Thoracic aorta (tissue), 2 donors: ENCODE results near the gene ABLIM1. TPM values are rescaled to one million over a fixed set of nuclear protein-coding genes. Genes with fewer than 3 reads are reported as not detected.

ENCODE experiments used
- ATAC-seq: fragments of 150-250 bp; one replicate; pipeline ENCODE4 v1.8.0; 2017; ENCODE audit warnings: low read depth; ENCODE audit not compliant: insufficient number of reproducible peaks, low FRiP score
- DNase-seq: peaks from one replicate; pipeline ENCODE4 v3.0.0-alpha.2; 2020; ENCODE audit warnings: low spot score
- H3K27ac ChIP-seq, 2 donors: fragments of 200-600 bp; sonication (generic); 1 replicate in 1 of 2; 2 replicates in 1 of 2; pipeline ENCODE4 v1.5.1; 2016; ENCODE audit warnings: mild to moderate bottlenecking in 2 of 2, moderate library complexity in 2 of 2
- H3K27me3 ChIP-seq: fragments of 200-600 bp; sonication (generic); replicated peaks from 2 replicates; pipeline ENCODE4 v1.6.0; 2016; ENCODE audit warnings: mild to moderate bottlenecking; ENCODE audit not compliant: insufficient read depth
- H3K36me3 ChIP-seq: fragments of 200-600 bp; sonication (generic); one replicate; pipeline ENCODE4 v1.5.1; 2016
- H3K4me1 ChIP-seq, 2 donors: fragments of 200-600 bp; sonication (generic); 1 replicate in 1 of 2; 2 replicates in 1 of 2; pipeline versions ENCODE4 v1.5.1 to v1.6.0; 2016; ENCODE audit warnings: low read depth in 2 of 2, mild to moderate bottlenecking in 1 of 2; ENCODE audit not compliant: control insufficient read depth in 1 of 2
- H3K4me3 ChIP-seq: fragments of 200-600 bp; sonication (generic); 2 replicates; pipeline ENCODE4 v1.5.1; 2016; ENCODE audit warnings: mild to moderate bottlenecking
- H3K9me3 ChIP-seq: fragments of 200-600 bp; sonication (generic); 2 replicates; pipeline ENCODE4 v1.5.1; 2016
- CTCF ChIP-seq: fragments of 200-600 bp; sonication (generic); IDR thresholded peaks from one replicate; pipeline ENCODE4 v1.5.1; 2019; ENCODE audit warnings: antibody characterized with exemption
- total RNA-seq, 2 donors: library from RNA; depleted of rRNA; stranded (reverse); fragments of >200 nt; gene quantifications; one replicate each; pipeline versions ENCODE4 v1.1.0 to v1.2.3, GENCODE V29; 2016

ABLIM1 gene
- total RNA-seq, 2 donors from 2014 or later: 47.5 to 111 TPM

DNA sequence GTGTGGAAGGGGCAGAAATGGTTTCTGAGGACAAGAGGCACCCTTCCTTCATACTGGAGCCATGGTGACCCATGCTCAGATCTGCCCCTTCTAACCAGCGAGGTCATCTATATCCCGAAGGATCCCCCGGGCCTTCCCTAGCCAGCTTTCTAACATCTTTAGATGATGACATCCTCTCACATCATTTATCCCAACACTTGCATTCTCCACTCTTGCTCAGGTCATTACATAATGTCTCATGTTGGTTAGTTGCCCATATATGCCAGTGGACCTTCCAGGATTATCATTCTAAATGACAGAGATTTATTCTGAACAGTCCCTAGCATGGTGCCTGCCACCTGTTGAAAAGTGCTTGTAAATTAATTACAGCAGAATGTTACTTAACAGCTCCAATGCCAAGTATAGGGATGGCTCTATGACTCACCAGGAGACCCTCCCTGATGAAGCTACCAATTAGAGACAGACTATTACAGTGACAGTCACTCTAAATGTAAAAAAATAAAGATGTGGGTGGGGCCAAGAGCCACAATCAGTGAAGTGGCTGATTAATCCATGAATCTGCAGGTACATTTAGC, 22.6 kb upstream of the ABLIM1 start:
- Histone ChIP-seq H3K4me3 (no peak overlapping the region), H3K27ac (no peak overlapping the region), H3K4me1 (peaks cover 9 to 36% of the 10 kb centered on the region in 2 donors), H3K9me3 (no peaks in the 10 kb centered on the region), H3K27me3 (no peaks in the 10 kb centered on the region), H3K36me3 (no peaks in the 10 kb centered on the region)
- DNase-seq: no peak
- TF ChIP-seq CTCF: no peak
- ATAC-seq: no peak

- TF ChIP-seq CTCF: no peak
- H3K27me3 ChIP-seq: no peaks in the 10 kb centered on the region
- no peak overlapping the region for H3K4me3 ChIP-seq
- DNase-seq: no peak
- H3K9me3 ChIP-seq: no peaks in the 10 kb centered on the region
- H3K27ac ChIP-seq: no peak overlapping the region
- no peak for ATAC-seq
- peaks cover 3 to 25% of the 10 kb centered on the region in 2 donors for H3K4me1 ChIP-seq
- no peaks in the 10 kb centered on the region for H3K36me3 ChIP-seq
Measured at GRCh38 chr10:114679552-114679951, 21.5 kb upstream of the ABLIM1 start.

GRCh38 chr10:114678820-114679219, 20.7 kb upstream of the ABLIM1 start:
- ATAC-seq (no peak), DNase-seq (no peak)
- H3K27me3 ChIP-seq: no peaks in the 10 kb centered on the region
- H3K9me3 ChIP-seq: no peaks in the 10 kb centered on the region
- H3K27ac ChIP-seq: no peak overlapping the region
- H3K36me3 ChIP-seq: no peaks in the 10 kb centered on the region
- H3K4me1 ChIP-seq: peaks cover 3 to 18% of the 10 kb centered on the region in 2 donors
- TF ChIP-seq CTCF: no peak
- H3K4me3 ChIP-seq: no peak overlapping the region

DNA sequence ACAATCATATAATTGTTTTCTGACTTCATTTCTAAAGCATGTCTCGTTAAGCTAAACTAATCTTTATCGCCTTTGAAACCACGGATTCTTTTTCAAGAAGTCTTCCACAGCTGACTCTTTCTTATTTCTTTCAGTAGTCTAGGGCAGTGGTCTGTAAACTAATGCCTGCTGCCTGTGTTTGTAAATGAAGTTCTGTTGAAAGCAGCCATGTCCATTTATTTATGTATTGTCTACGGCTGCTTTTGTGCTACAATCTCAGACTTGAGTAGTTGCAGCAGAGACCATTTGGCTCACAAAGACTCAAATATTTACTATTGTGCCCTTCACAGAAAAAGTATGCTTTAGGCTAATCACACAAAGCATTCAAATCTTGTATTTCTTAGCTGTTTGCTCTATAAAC, 20.3 kb upstream of the ABLIM1 start:
- Histone ChIP-seq H3K27me3 (no peaks in the 10 kb centered on the region), H3K4me3 (no peak overlapping the region), H3K9me3 (no peaks in the 10 kb centered on the region), H3K36me3 (no peaks in the 10 kb centered on the region), H3K4me1 (peaks cover 3 to 13% of the 10 kb centered on the region in 2 donors), H3K27ac (no peak overlapping the region)
- no peak for ATAC-seq
- TF ChIP-seq CTCF: no peak
- no peak for DNase-seq

GRCh38 chr10:114674346-114674745, 16.3 kb upstream of the ABLIM1 start:
- ATAC-seq (no peak), DNase-seq (no peak)
- Histone ChIP-seq H3K4me1 (no peaks in the 10 kb centered on the region), H3K27ac (no peak overlapping the region), H3K4me3 (no peak overlapping the region), H3K27me3 (no peaks in the 10 kb centered on the region), H3K36me3 (no peaks in the 10 kb centered on the region), H3K9me3 (no peaks in the 10 kb centered on the region)
- no peak for TF ChIP-seq CTCF
